VCaP (cell line): ENCODE measurements around the gene SPEM2.
A peak's percentile ranks its signal among the peaks of the same experiment; 100 is the strongest.

Experiments used
- H3K27ac ChIP-seq: fragments of 450-650 bp; 2 replicates; pipeline ENCODE4 v1.5.1; 2017
- CTCF ChIP-seq: fragments of 450-650 bp; conservative IDR thresholded peaks from 2 replicates; pipeline ENCODE4 v1.5.1; 2017; ENCODE audit warnings: mild to moderate bottlenecking, moderate library complexity

Gene SPEM2

GRCh38 chr17:7394452-7395191 lies 30.8 kb upstream of the SPEM2 start, which contains the start of gene PLSCR3:
TSS of gene PLSCR3 (minus strand) at chr17:7394525. CDS start at chr17:7394110, 415 bp downstream.
- TF ChIP-seq CTCF = 0 out of 2 replicates have a peak, but pooled peaks have one; percentile 21
- peak within 1 kb of the TSS; percentile 81 for H3K27ac ChIP-seq

GRCh38 chr17:7396147-7396546 lies 29.3 kb upstream of the SPEM2 start:
- H3K27ac ChIP-seq = no peak overlapping the region
- no peak for TF ChIP-seq CTCF

- TF ChIP-seq CTCF = no peak
- no peak overlapping the region for H3K27ac ChIP-seq
Measured at GRCh38 chr17:7398612-7399011, 26.8 kb upstream of the SPEM2 start.

- peak overlapping the region; percentile 73 for H3K27ac ChIP-seq
- no peak for TF ChIP-seq CTCF
Measured at GRCh38 chr17:7403043-7403726, 22.2 kb upstream of the SPEM2 start.

GRCh38 chr17:7403727-7403976 lies 21.8 kb upstream of the SPEM2 start:
- TF ChIP-seq CTCF = no peak
- peak overlapping the region; percentile 73 for H3K27ac ChIP-seq

- H3K27ac ChIP-seq = peak within 1 kb of the TSS; percentile 73
- TF ChIP-seq CTCF = no peak
Measured at GRCh38 chr17:7403977-7404736, 21.3 kb upstream of the SPEM2 start, which contains the start of gene TMEM256. TSS of gene TMEM256 (minus strand) at chr17:7404097. CDS start at chr17:7404084, 13 bp downstream.

- peak overlapping the region; percentile 63; the same call in 1 of the 2 replicates for H3K27ac ChIP-seq
- TF ChIP-seq CTCF = no peak
Measured at GRCh38 chr17:7404737-7405349, 20.6 kb upstream of the SPEM2 start.
